ENCODE measurements around the gene CDH22. TPM values are rescaled to one million over a fixed set of nuclear protein-coding genes. Genes with fewer than 3 reads are reported as not detected.

The CDH22 gene
- total and polyA plus RNA-seq, 7 experiments from 2014 or later, result not detected

GRCh38 chr20:46259260-46259859 lies 48.9 kb downstream of the CDH22 start:
- Histone ChIP-seq H3K36me3 (ENCODE audit: control insufficient read depth in 2 of 3, insufficient read depth in 3 of 3, low read length in 3 of 3) (no peaks in the 10 kb centered on the region), H3K27me3 (ENCODE audit: control insufficient read depth in 2 of 2, insufficient read depth in 2 of 2, low read length in 2 of 2) (no peaks in the 10 kb centered on the region), H3K9me3 (ENCODE audit: control insufficient read depth in 2 of 3, low read length in 3 of 3) (no peaks in the 10 kb centered on the region), H3K4me3 (ENCODE audit: low read length) (no peak overlapping the region), H3K27ac (ENCODE audit: low read depth, low read length) (no peak overlapping the region), H3K4me1 (ENCODE audit: control insufficient read depth in 2 of 2, insufficient read depth in 2 of 2, low read length in 2 of 2) (no peaks in the 10 kb centered on the region)
- ATAC-seq, result no peak
- H3K4me1 Mint-ChIP-seq, result peaks cover 0 to 3% (median 0%) of the 10 kb centered on the region in 7 donors
- intact Hi-C loops (cut with micrococcal nuclease), result no loop called here
- DNase-seq, result no peak
- H3K27ac Mint-ChIP-seq, result no peak overlapping the region
- H3K4me3 Mint-ChIP-seq, result no peak overlapping the region
- H3K27me3 Mint-ChIP-seq, result peaks cover 12 to 46% (median 28%) of the 10 kb centered on the region in 5 donors
- ChIA-PET POLR2A (no interaction called here), CTCF (no interaction called here)
- peaks cover 0 to 3% (median 0%) of the 10 kb centered on the region in 11 donors for H3K9me3 Mint-ChIP-seq
- H3K36me3 Mint-ChIP-seq, result peaks cover 0 to 3% (median 0%) of the 10 kb centered on the region in 5 donors

GRCh38 chr20:46257887-46258286 lies 50.4 kb downstream of the CDH22 start:
- peaks cover 22 to 46% (median 32%) of the 10 kb centered on the region in 5 donors for H3K27me3 Mint-ChIP-seq
- H3K27me3 ChIP-seq (ENCODE audit: control insufficient read depth in 2 of 2, insufficient read depth in 2 of 2, low read length in 2 of 2), result no peaks in the 10 kb centered on the region

GRCh38 chr20:46256293-46256692 lies 52.0 kb downstream of the CDH22 start:
- ATAC-seq (no peak), DNase-seq (no peak)
- CTCF ChIA-PET, result no interaction called here
- Mint-ChIP-seq H3K27me3 (peaks cover 34 to 53% (median 43%) of the 10 kb centered on the region in 5 donors), H3K4me3 (no peak overlapping the region), H3K27ac (no peak overlapping the region), H3K9me3 (peaks cover 0 to 3% (median 0%) of the 10 kb centered on the region in 11 donors), H3K4me1 (peaks cover 0 to 4% (median 0%) of the 10 kb centered on the region in 7 donors), H3K36me3 (peaks cover 0 to 4% (median 0%) of the 10 kb centered on the region in 5 donors)
- POLR2A ChIA-PET, result no interaction called here
- no peaks in the 10 kb centered on the region for H3K9me3 ChIP-seq (ENCODE audit: control insufficient read depth in 2 of 3, low read length in 3 of 3)
- no peak overlapping the region for H3K27ac ChIP-seq (ENCODE audit: low read depth, low read length)
- no peaks in the 10 kb centered on the region for H3K27me3 ChIP-seq (ENCODE audit: control insufficient read depth in 2 of 2, insufficient read depth in 2 of 2, low read length in 2 of 2)
- intact Hi-C loops (cut with micrococcal nuclease), result no loop called here
- no peaks in the 10 kb centered on the region for H3K4me1 ChIP-seq (ENCODE audit: control insufficient read depth in 2 of 2, insufficient read depth in 2 of 2, low read length in 2 of 2)
- no peaks in the 10 kb centered on the region for H3K36me3 ChIP-seq (ENCODE audit: control insufficient read depth in 2 of 3, insufficient read depth in 3 of 3, low read length in 3 of 3)
- no peak overlapping the region for H3K4me3 ChIP-seq (ENCODE audit: low read length)

More at GRCh38 chr20:46257887-46258286, 50.4 kb downstream of the CDH22 start:
- ChIA-PET CTCF (no interaction called here), POLR2A (no interaction called here)
- DNase-seq (no peak), ATAC-seq (no peak)
- Histone ChIP-seq H3K4me3 (ENCODE audit: low read length) (no peak overlapping the region), H3K27ac (ENCODE audit: low read depth, low read length) (no peak overlapping the region), H3K4me1 (ENCODE audit: control insufficient read depth in 2 of 2, insufficient read depth in 2 of 2, low read length in 2 of 2) (no peaks in the 10 kb centered on the region), H3K9me3 (ENCODE audit: control insufficient read depth in 2 of 3, low read length in 3 of 3) (no peaks in the 10 kb centered on the region), H3K36me3 (ENCODE audit: control insufficient read depth in 2 of 3, insufficient read depth in 3 of 3, low read length in 3 of 3) (no peaks in the 10 kb centered on the region)
- H3K4me1 Mint-ChIP-seq, result peaks cover 0 to 4% (median 0%) of the 10 kb centered on the region in 7 donors
- H3K9me3 Mint-ChIP-seq, result peaks cover 0 to 3% (median 0%) of the 10 kb centered on the region in 11 donors
- intact Hi-C loops (cut with micrococcal nuclease), result no loop called here
- H3K36me3 Mint-ChIP-seq, result peaks cover 0 to 4% (median 0%) of the 10 kb centered on the region in 5 donors
- no peak overlapping the region for H3K4me3 Mint-ChIP-seq
- H3K27ac Mint-ChIP-seq, result no peak overlapping the region

GRCh38 chr20:46255440-46256104 lies 52.7 kb downstream of the CDH22 start:
- POLR2A ChIA-PET, result no interaction called here
- Mint-ChIP-seq H3K27ac (no peak overlapping the region), H3K27me3 (peaks cover 37 to 55% (median 46%) of the 10 kb centered on the region in 5 donors)

GRCh38 chr20:46253391-46253790 lies 54.9 kb downstream of the CDH22 start:
- H3K9me3 ChIP-seq (ENCODE audit: control insufficient read depth in 2 of 3, low read length in 3 of 3), result no peaks in the 10 kb centered on the region

More at GRCh38 chr20:46255440-46256104, 52.7 kb downstream of the CDH22 start:
- CTCF ChIA-PET, result no interaction called here
- Mint-ChIP-seq H3K9me3 (peaks cover 0 to 3% (median 0%) of the 10 kb centered on the region in 11 donors), H3K4me1 (peaks cover 0 to 4% (median 0%) of the 10 kb centered on the region in 7 donors), H3K4me3 (no peak overlapping the region), H3K36me3 (peaks cover 0 to 4% (median 0%) of the 10 kb centered on the region in 5 donors)
- intact Hi-C loops (cut with micrococcal nuclease), result no loop called here
- Histone ChIP-seq H3K4me1 (ENCODE audit: control insufficient read depth in 2 of 2, insufficient read depth in 2 of 2, low read length in 2 of 2) (no peaks in the 10 kb centered on the region), H3K36me3 (ENCODE audit: control insufficient read depth in 2 of 3, insufficient read depth in 3 of 3, low read length in 3 of 3) (no peaks in the 10 kb centered on the region), H3K27me3 (ENCODE audit: control insufficient read depth in 2 of 2, insufficient read depth in 2 of 2, low read length in 2 of 2) (no peaks in the 10 kb centered on the region), H3K9me3 (ENCODE audit: control insufficient read depth in 2 of 3, low read length in 3 of 3) (no peaks in the 10 kb centered on the region), H3K27ac (ENCODE audit: low read depth, low read length) (no peak overlapping the region), H3K4me3 (ENCODE audit: low read length) (no peak overlapping the region)
- DNase-seq (peak in 1 of 9 donors; percentile 10), ATAC-seq (no peak)

GRCh38 chr20:46252352-46253091 lies 55.8 kb downstream of the CDH22 start:
- Histone ChIP-seq H3K27ac (ENCODE audit: low read depth, low read length) (no peak overlapping the region), H3K4me3 (ENCODE audit: low read length) (no peak overlapping the region), H3K36me3 (ENCODE audit: control insufficient read depth in 2 of 3, insufficient read depth in 3 of 3, low read length in 3 of 3) (no peaks in the 10 kb centered on the region), H3K9me3 (ENCODE audit: control insufficient read depth in 2 of 3, low read length in 3 of 3) (no peaks in the 10 kb centered on the region), H3K27me3 (ENCODE audit: control insufficient read depth in 2 of 2, insufficient read depth in 2 of 2, low read length in 2 of 2) (no peaks in the 10 kb centered on the region), H3K4me1 (ENCODE audit: control insufficient read depth in 2 of 2, insufficient read depth in 2 of 2, low read length in 2 of 2) (no peaks in the 10 kb centered on the region)
- H3K9me3 Mint-ChIP-seq, result no peaks in the 10 kb centered on the region
- H3K27me3 Mint-ChIP-seq, result peaks cover 59 to 66% (median 64%) of the 10 kb centered on the region in 5 donors
- no peak overlapping the region for H3K4me3 Mint-ChIP-seq
- peaks cover 0 to 9% (median 3%) of the 10 kb centered on the region in 7 donors for H3K4me1 Mint-ChIP-seq
- DNase-seq, result no peak
- ChIA-PET POLR2A (no interaction called here), CTCF (no interaction called here)
- peaks cover 0 to 4% (median 0%) of the 10 kb centered on the region in 5 donors for H3K36me3 Mint-ChIP-seq
- no peak overlapping the region for H3K27ac Mint-ChIP-seq
- intact Hi-C loops (cut with micrococcal nuclease), result no loop called here
- no peak for ATAC-seq

More at GRCh38 chr20:46253391-46253790, 54.9 kb downstream of the CDH22 start:
- no peak for DNase-seq
- Mint-ChIP-seq H3K27ac (no peak overlapping the region), H3K4me3 (no peak overlapping the region), H3K27me3 (peaks cover 52 to 57% (median 56%) of the 10 kb centered on the region in 5 donors), H3K36me3 (peaks cover 0 to 4% (median 0%) of the 10 kb centered on the region in 5 donors), H3K4me1 (peaks cover 0 to 9% (median 3%) of the 10 kb centered on the region in 7 donors), H3K9me3 (no peaks in the 10 kb centered on the region)
- Histone ChIP-seq H3K27ac (ENCODE audit: low read depth, low read length) (no peak overlapping the region), H3K4me1 (ENCODE audit: control insufficient read depth in 2 of 2, insufficient read depth in 2 of 2, low read length in 2 of 2) (no peaks in the 10 kb centered on the region), H3K27me3 (ENCODE audit: control insufficient read depth in 2 of 2, insufficient read depth in 2 of 2, low read length in 2 of 2) (no peaks in the 10 kb centered on the region), H3K4me3 (ENCODE audit: low read length) (no peak overlapping the region), H3K36me3 (ENCODE audit: control insufficient read depth in 2 of 3, insufficient read depth in 3 of 3, low read length in 3 of 3) (no peaks in the 10 kb centered on the region)
- ChIA-PET CTCF (no interaction called here), POLR2A (no interaction called here)
- ATAC-seq, result peak; percentile 31
- intact Hi-C loops (cut with micrococcal nuclease), result no loop called here

Data from naive thymus-derived CD4-positive, alpha-beta T cell (primary cell).